HEK293 (cell line): ENCODE data around the gene SIX4.
A peak's percentile ranks its signal among the peaks of the same experiment; 100 is the strongest.

Source experiments
- GFI1B ChIP-seq: fragments of 450-650 bp; formaldehyde crosslinking; IDR thresholded peaks from 2 replicates; pipeline ENCODE4 v1.5.1; 2016; ENCODE audit warnings: missing biosample characterization, missing genetic modification characterization
- HIC1 ChIP-seq: fragments of 450-650 bp; formaldehyde crosslinking; IDR thresholded peaks from 2 replicates; pipeline ENCODE4 v1.5.1; 2016; ENCODE audit warnings: missing biosample characterization, missing genetic modification characterization
- INSM2 ChIP-seq: fragments of 450-650 bp; formaldehyde crosslinking; IDR thresholded peaks from 2 replicates; pipeline ENCODE4 v1.5.1; 2016; ENCODE audit warnings: missing biosample characterization, missing genetic modification characterization
- KLF1 ChIP-seq: fragments of 450-650 bp; formaldehyde crosslinking; IDR thresholded peaks from 2 replicates; pipeline ENCODE4 v1.5.1; 2016; ENCODE audit warnings: missing biosample characterization, missing genetic modification characterization
- RBAK ChIP-seq: fragments of 450-650 bp; formaldehyde crosslinking; IDR thresholded peaks from 2 replicates; pipeline ENCODE4 v1.5.1; 2016; ENCODE audit warnings: missing biosample characterization, missing genetic modification characterization
- SCRT1 ChIP-seq: fragments of 450-650 bp; formaldehyde crosslinking; IDR thresholded peaks from 2 replicates; pipeline ENCODE4 v1.5.1; 2016; ENCODE audit warnings: missing biosample characterization, missing genetic modification characterization, borderline replicate concordance
- SCRT2 ChIP-seq: fragments of 450-650 bp; formaldehyde crosslinking; IDR thresholded peaks from 2 replicates; pipeline ENCODE4 v1.5.1; 2016; ENCODE audit warnings: missing biosample characterization, missing genetic modification characterization
- TRIM28 ChIP-seq: IDR thresholded peaks from 2 replicates; pipeline ENCODE4 v1.6.1; 2011; ENCODE audit warnings: low read length, control low read depth, borderline replicate concordance
- ZFHX2 ChIP-seq: fragments of 450-650 bp; formaldehyde crosslinking; conservative IDR thresholded peaks from 2 replicates; pipeline ENCODE4 v1.5.1; 2016; ENCODE audit warnings: missing biosample characterization, missing genetic modification characterization
- ZFP69B ChIP-seq: fragments of 450-650 bp; formaldehyde crosslinking; IDR thresholded peaks from 2 replicates; pipeline ENCODE4 v1.5.1; 2016; ENCODE audit warnings: missing biosample characterization, missing genetic modification characterization
- ZNF10 ChIP-seq: fragments of 450-650 bp; formaldehyde crosslinking; IDR thresholded peaks from 2 replicates; pipeline ENCODE4 v1.5.1; 2017; ENCODE audit warnings: missing biosample characterization, missing genetic modification characterization
- ZNF140 ChIP-seq: fragments of 450-650 bp; formaldehyde crosslinking; IDR thresholded peaks from 2 replicates; pipeline ENCODE4 v1.5.1; 2016; ENCODE audit warnings: missing biosample characterization, missing genetic modification characterization
- ZNF19 ChIP-seq: fragments of 450-650 bp; formaldehyde crosslinking; IDR thresholded peaks from 2 replicates; pipeline ENCODE4; 2016; ENCODE audit warnings: missing biosample characterization, missing genetic modification characterization, low read depth
- ZNF274 ChIP-seq, 2 experiments: fragments of 200-500 bp in 1 of 2; fragments of 450-650 bp in 1 of 2; sonication (Bioruptor generic) in 1 of 2; formaldehyde crosslinking in 1 of 2; IDR thresholded peaks; 2 replicates each; pipeline versions ENCODE4 v1.5.1 to v1.6.1; 2014 to 2016; ENCODE audit warnings: borderline replicate concordance in 1 of 2, inconsistent platforms in 1 of 2, low read length in 1 of 2, missing biosample characterization in 1 of 2, missing genetic modification characterization in 1 of 2
- ZNF362 ChIP-seq: fragments of 450-650 bp; formaldehyde crosslinking; IDR thresholded peaks from 2 replicates; pipeline ENCODE4 v1.5.1; 2016; ENCODE audit warnings: missing biosample characterization, missing genetic modification characterization
- ZNF37A ChIP-seq: fragments of 450-650 bp; IDR thresholded peaks from 2 replicates; pipeline ENCODE4 v1.5.1; 2018; ENCODE audit warnings: missing biosample characterization, missing genetic modification characterization
- ZNF391 ChIP-seq: fragments of 450-650 bp; formaldehyde crosslinking; IDR thresholded peaks from 2 replicates; pipeline ENCODE4 v1.5.1; 2016; ENCODE audit warnings: low read depth, missing biosample characterization, missing genetic modification characterization, borderline replicate concordance
- ZNF394 ChIP-seq: fragments of 450-650 bp; formaldehyde crosslinking; IDR thresholded peaks from 2 replicates; pipeline ENCODE4 v1.5.1; 2016; ENCODE audit warnings: missing biosample characterization, missing genetic modification characterization, mild to moderate bottlenecking, moderate library complexity, borderline replicate concordance
- ZNF423 ChIP-seq: fragments of 450-650 bp; formaldehyde crosslinking; IDR thresholded peaks from 2 replicates; pipeline ENCODE4 v1.5.1; 2016; ENCODE audit warnings: missing biosample characterization, missing genetic modification characterization
- ZNF48 ChIP-seq: fragments of 450-650 bp; formaldehyde crosslinking; IDR thresholded peaks from 2 replicates; pipeline ENCODE4 v1.5.1; 2016; ENCODE audit warnings: missing biosample characterization, missing genetic modification characterization
- ZNF501 ChIP-seq: fragments of 450-650 bp; formaldehyde crosslinking; IDR thresholded peaks from 2 replicates; pipeline ENCODE4 v1.5.1; 2016; ENCODE audit warnings: missing biosample characterization, missing genetic modification characterization
- ZNF544 ChIP-seq: fragments of 450-650 bp; formaldehyde crosslinking; IDR thresholded peaks from 2 replicates; pipeline ENCODE4 v1.5.0; 2017; ENCODE audit warnings: missing biosample characterization, missing genetic modification characterization
- ZNF561 ChIP-seq: fragments of 450-650 bp; IDR thresholded peaks from 2 replicates; pipeline ENCODE4 v1.5.1; 2018; ENCODE audit warnings: missing biosample characterization, missing genetic modification characterization, borderline replicate concordance
- ZNF596 ChIP-seq: fragments of 450-650 bp; IDR thresholded peaks from 2 replicates; pipeline ENCODE4 v1.5.0; 2018; ENCODE audit warnings: missing biosample characterization, mild to moderate bottlenecking, missing genetic modification characterization, moderate library complexity
- ZNF621 ChIP-seq: fragments of 450-650 bp; formaldehyde crosslinking; IDR thresholded peaks from 2 replicates; pipeline ENCODE4 v1.5.1; 2017; ENCODE audit warnings: missing biosample characterization, missing genetic modification characterization
- ZNF624 ChIP-seq: fragments of 450-650 bp; formaldehyde crosslinking; IDR thresholded peaks from 2 replicates; pipeline ENCODE4 v1.5.1; 2017; ENCODE audit warnings: missing biosample characterization, missing genetic modification characterization
- ZNF629 ChIP-seq: fragments of 450-650 bp; formaldehyde crosslinking; IDR thresholded peaks from 2 replicates; pipeline ENCODE4 v1.5.1; 2017; ENCODE audit warnings: missing biosample characterization, missing genetic modification characterization
- ZNF843 ChIP-seq: fragments of 450-650 bp; formaldehyde crosslinking; IDR thresholded peaks from 2 replicates; pipeline ENCODE4 v1.5.1; 2016; ENCODE audit warnings: missing biosample characterization, missing genetic modification characterization
- TF ChIP-seq, protein P1 (sequence below): fragments of 450-650 bp; formaldehyde crosslinking; IDR thresholded peaks from 2 replicates; pipeline ENCODE4 v1.5.1; 2016; ENCODE audit warnings: missing biosample characterization, missing genetic modification characterization
- TF ChIP-seq, protein P2 (sequence below): fragments of 450-650 bp; formaldehyde crosslinking; IDR thresholded peaks from 2 replicates; pipeline ENCODE4; 2016; ENCODE audit warnings: missing biosample characterization, missing genetic modification characterization
- TF ChIP-seq, protein P3 (sequence below): fragments of 450-650 bp; formaldehyde crosslinking; IDR thresholded peaks from 2 replicates; pipeline ENCODE4 v1.5.1; 2017; ENCODE audit warnings: missing biosample characterization, missing genetic modification characterization

The SIX4 gene

GRCh38 chr14:60734465-60735242, 10.5 kb upstream of the SIX4 start, which contains the start of gene MNAT1 (continued):
- TF ChIP-seq HIC1 (tag by site-specific recombination), result peak; percentile 92
- no peak for TF ChIP-seq ZNF140 (tag by site-specific recombination)
- TF ChIP-seq INSM2 (tag by site-specific recombination), result peak; percentile 48; the same call in 1 of the 2 replicates
- TF ChIP-seq ZNF274 (IDR thresholded peaks at IDR 0.05; ENCODE audit: low read length), result no peak
- TF ChIP-seq ZNF274 (tag by site-specific recombination; IDR thresholded peaks at IDR 0.05; ENCODE audit: borderline replicate concordance), result no peak
- 0 out of 2 replicates have a peak, but pooled peaks have one; percentile 24 for TF ChIP-seq ZNF362
- peak; percentile 48; the same call in 1 of the 2 replicates for TF ChIP-seq KLF1 (tag by site-specific recombination)
- peak; percentile 74; the same call in 1 of the 2 replicates for TF ChIP-seq ZNF391 (tag by site-specific recombination)
- no peak for TF ChIP-seq ZNF423 (tag by site-specific recombination)
- TF ChIP-seq ZNF544, result no peak
- TF ChIP-seq SCRT1 (tag by site-specific recombination), result peak; percentile 93
- no peak for TF ChIP-seq ZNF10
- TF ChIP-seq ZNF48 (tag by site-specific recombination), result no peak
- TF ChIP-seq ZNF19 (tag by site-specific recombination), result no peak
- peak; percentile 89 for TF ChIP-seq ZNF561 (tag by site-specific recombination)
- TF ChIP-seq GFI1B (tag by site-specific recombination), result no peak
- no peak for TF ChIP-seq RBAK
- TF ChIP-seq ZNF501 (tag by site-specific recombination), result peak; percentile 94
- TF ChIP-seq TRIM28, result peak; percentile 92
- TF ChIP-seq ZNF394 (tag by site-specific recombination), result peak; percentile 60
- TF ChIP-seq ZFP69B (tag by site-specific recombination), result peak; percentile 50
- TF ChIP-seq, protein P1, sequence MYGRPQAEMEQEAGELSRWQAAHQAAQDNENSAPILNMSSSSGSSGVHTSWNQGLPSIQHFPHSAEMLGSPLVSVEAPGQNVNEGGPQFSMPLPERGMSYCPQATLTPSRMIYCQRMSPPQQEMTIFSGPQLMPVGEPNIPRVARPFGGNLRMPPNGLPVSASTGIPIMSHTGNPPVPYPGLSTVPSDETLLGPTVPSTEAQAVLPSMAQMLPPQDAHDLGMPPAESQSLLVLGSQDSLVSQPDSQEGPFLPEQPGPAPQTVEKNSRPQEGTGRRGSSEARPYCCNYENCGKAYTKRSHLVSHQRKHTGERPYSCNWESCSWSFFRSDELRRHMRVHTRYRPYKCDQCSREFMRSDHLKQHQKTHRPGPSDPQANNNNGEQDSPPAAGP, result peak; percentile 60; the same call in 1 of the 2 replicates
- no peak for TF ChIP-seq ZNF37A (tag by site-specific recombination)
- TF ChIP-seq ZNF629 (tag by site-specific recombination), result peak; percentile 51
- TF ChIP-seq ZFHX2 (tag by site-specific recombination), result peak; percentile 69
- TF ChIP-seq ZNF596, result no peak
- 0 out of 2 replicates have a peak, but pooled peaks have one; percentile 24 for TF ChIP-seq ZNF843 (tag by site-specific recombination)
- TF ChIP-seq SCRT2 (tag by site-specific recombination), result peak; percentile 96
- TF ChIP-seq, protein P2, sequence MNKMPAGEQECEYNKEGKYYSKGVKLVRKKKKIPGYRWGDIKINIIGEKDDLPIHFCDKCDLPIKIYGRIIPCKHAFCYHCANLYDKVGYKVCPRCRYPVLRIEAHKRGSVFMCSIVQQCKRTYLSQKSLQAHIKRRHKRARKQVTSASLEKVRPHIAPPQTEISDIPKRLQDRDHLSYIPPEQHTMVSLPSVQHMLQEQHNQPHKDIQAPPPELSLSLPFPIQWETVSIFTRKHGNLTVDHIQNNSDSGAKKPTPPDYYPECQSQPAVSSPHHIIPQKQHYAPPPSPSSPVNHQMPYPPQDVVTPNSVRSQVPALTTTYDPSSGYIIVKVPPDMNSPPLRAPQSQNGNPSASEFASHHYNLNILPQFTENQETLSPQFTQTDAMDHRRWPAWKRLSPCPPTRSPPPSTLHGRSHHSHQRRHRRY (tag by site-specific recombination), result no peak
- no peak for TF ChIP-seq ZNF621 (tag by site-specific recombination)
- no peak for TF ChIP-seq ZNF624 (tag by site-specific recombination)
- TF ChIP-seq, protein P3, sequence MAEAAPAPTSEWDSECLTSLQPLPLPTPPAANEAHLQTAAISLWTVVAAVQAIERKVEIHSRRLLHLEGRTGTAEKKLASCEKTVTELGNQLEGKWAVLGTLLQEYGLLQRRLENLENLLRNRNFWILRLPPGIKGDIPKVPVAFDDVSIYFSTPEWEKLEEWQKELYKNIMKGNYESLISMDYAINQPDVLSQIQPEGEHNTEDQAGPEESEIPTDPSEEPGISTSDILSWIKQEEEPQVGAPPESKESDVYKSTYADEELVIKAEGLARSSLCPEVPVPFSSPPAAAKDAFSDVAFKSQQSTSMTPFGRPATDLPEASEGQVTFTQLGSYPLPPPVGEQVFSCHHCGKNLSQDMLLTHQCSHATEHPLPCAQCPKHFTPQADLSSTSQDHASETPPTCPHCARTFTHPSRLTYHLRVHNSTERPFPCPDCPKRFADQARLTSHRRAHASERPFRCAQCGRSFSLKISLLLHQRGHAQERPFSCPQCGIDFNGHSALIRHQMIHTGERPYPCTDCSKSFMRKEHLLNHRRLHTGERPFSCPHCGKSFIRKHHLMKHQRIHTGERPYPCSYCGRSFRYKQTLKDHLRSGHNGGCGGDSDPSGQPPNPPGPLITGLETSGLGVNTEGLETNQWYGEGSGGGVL (tag by site-specific recombination), result no peak
